Measurements from ENCODE around the gene OPRM1. TPM values are rescaled to one million over a fixed set of nuclear protein-coding genes. Genes with fewer than 3 reads are reported as not detected.

OPRM1 gene
- total RNA-seq, 1 experiment from 2014 or later = not detected

DNA sequence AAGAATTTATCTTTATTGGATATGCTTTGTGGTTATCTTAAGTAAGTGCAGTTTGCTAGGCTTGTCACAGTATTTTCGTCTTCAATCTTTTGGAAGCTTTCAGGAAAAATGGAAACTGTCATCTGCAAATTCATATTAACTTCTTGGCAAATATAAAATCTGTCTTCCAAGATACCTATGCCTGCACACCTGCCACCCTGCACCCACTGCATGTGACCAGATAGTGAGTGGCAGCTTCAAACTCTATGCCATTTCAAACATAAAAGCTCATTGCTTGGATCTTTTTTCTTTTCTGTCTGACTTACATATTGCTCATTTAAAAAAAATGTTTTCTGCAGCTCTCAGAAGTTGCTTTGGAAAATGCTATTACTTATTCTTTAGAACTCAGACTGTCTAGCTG is 14.1 kb downstream of the OPRM1 start:
- Mint-ChIP-seq H3K27ac (no peak overlapping the region), H3K4me3 (no peak overlapping the region), H3K36me3 (ENCODE audit: insufficient read depth in 1 of 3, low read depth in 3 of 3) (no peaks in the 10 kb centered on the region), H3K9me3 (peaks cover 0 to 3% of the 10 kb centered on the region in 2 experiments; a peak in 3 of 5 replicates), H3K27me3 (ENCODE audit: low read depth) (no peaks in the 10 kb centered on the region), H3K4me1 (peaks cover 5 to 11% of the 10 kb centered on the region in 2 experiments)
- no peak overlapping the region for H3K23ac ChIP-seq (ENCODE audit: insufficient read length, low read depth, low read length)
- no peaks in the 10 kb centered on the region for H3K23me2 ChIP-seq (ENCODE audit: insufficient read length, low read depth, low read length, poor library complexity, severe bottlenecking)
- no peaks in the 10 kb centered on the region for H3K9me3 ChIP-seq (ENCODE audit: control insufficient read depth, low read depth, low read length)
- H3K4ac ChIP-seq (ENCODE audit: low read depth, low read length) = no peak overlapping the region
- no peak overlapping the region for H4K91ac ChIP-seq (ENCODE audit: insufficient read length, low read depth, low read length)
- H4K5ac ChIP-seq (ENCODE audit: insufficient read length, low read depth, low read length) = no peak overlapping the region
- no peaks in the 10 kb centered on the region for H3K27me3 ChIP-seq (ENCODE audit: insufficient read depth, low read length)
- no peak overlapping the region for H3K14ac ChIP-seq (ENCODE audit: insufficient read depth, low read length)
- no peak overlapping the region for H2AK5ac ChIP-seq (ENCODE audit: insufficient read length, low read length)
- no peak overlapping the region for H3T11ph ChIP-seq (ENCODE audit: low read length)
- H3K4me1 ChIP-seq (ENCODE audit: insufficient read depth, low read length) = no peaks in the 10 kb centered on the region
- H3K9ac ChIP-seq (ENCODE audit: extremely low read depth, insufficient read length, low read length) = no peak overlapping the region
- no peak overlapping the region for H2AFZ ChIP-seq (ENCODE audit: low read length)
- no peaks in the 10 kb centered on the region for H4K20me1 ChIP-seq (ENCODE audit: control insufficient read depth, insufficient read depth, insufficient read length)
- no peak overlapping the region for H3K4me2 ChIP-seq (ENCODE audit: insufficient read depth, insufficient read length, low read length)
- H3K27ac ChIP-seq (ENCODE audit: insufficient read length, low read depth, low read length) = no peak overlapping the region
- no CpG with 5 or more reads among the region's 1 CpG for WGBS (ENCODE audit: extremely low coverage, insufficient read length, low lambda C conversion rate)
- H3K56ac ChIP-seq (ENCODE audit: insufficient read length, low read depth, low read length) = no peak overlapping the region
- no peak overlapping the region for H3K18ac ChIP-seq (ENCODE audit: insufficient read length, low read depth, low read length)
- no peak overlapping the region for H2BK20ac ChIP-seq (ENCODE audit: low read depth, low read length, poor library complexity, severe bottlenecking)
- H2BK5ac ChIP-seq (ENCODE audit: insufficient read length, low read length) = no peak overlapping the region
- TF ChIP-seq CTCF (conservative IDR thresholded peaks at IDR 0.05) = no peak
- no peaks in the 10 kb centered on the region for H3K79me1 ChIP-seq (ENCODE audit: insufficient read depth, low read depth, low read length, poor library complexity, severe bottlenecking)
- no peak for DNase-seq
- no peaks in the 10 kb centered on the region for H3K79me2 ChIP-seq (ENCODE audit: insufficient read depth, low read length)
- H2BK120ac ChIP-seq (ENCODE audit: low read depth, low read length, poor library complexity, severe bottlenecking) = no peak overlapping the region
- H2BK15ac ChIP-seq (ENCODE audit: low read depth, low read length) = no peak overlapping the region
- no peak overlapping the region for H2BK12ac ChIP-seq (ENCODE audit: insufficient read length, low read depth, low read length)
- H4K8ac ChIP-seq (replicated peaks; ENCODE audit: insufficient read length, low read depth, low read length) = no peak overlapping the region

Measured in H9 (cell line).